MM.1S (cell line): ENCODE data around the gene SLC43A3.

ENCODE experiments used
- CTCF ChIP-seq: fragments of 300-600 bp; sonication (generic); IDR thresholded peaks from 2 replicates; pipeline ENCODE4 v1.5.1; 2016; ENCODE audit warnings: antibody characterized with exemption, low read length, mixed read lengths
- EZH2 ChIP-seq: fragments of 300-600 bp; sonication (generic); optimal IDR thresholded peaks from 2 replicates; pipeline ENCODE3; 2017; ENCODE audit warnings: low read depth, mild to moderate bottlenecking, antibody characterized with exemption, low read length, mixed read lengths
- EZH2phosphoT487 ChIP-seq: fragments of 300-600 bp; sonication (generic); IDR thresholded peaks from 2 replicates; pipeline ENCODE4 v1.6.1; 2018; ENCODE audit warnings: antibody characterized with exemption, low read length

DNA sequence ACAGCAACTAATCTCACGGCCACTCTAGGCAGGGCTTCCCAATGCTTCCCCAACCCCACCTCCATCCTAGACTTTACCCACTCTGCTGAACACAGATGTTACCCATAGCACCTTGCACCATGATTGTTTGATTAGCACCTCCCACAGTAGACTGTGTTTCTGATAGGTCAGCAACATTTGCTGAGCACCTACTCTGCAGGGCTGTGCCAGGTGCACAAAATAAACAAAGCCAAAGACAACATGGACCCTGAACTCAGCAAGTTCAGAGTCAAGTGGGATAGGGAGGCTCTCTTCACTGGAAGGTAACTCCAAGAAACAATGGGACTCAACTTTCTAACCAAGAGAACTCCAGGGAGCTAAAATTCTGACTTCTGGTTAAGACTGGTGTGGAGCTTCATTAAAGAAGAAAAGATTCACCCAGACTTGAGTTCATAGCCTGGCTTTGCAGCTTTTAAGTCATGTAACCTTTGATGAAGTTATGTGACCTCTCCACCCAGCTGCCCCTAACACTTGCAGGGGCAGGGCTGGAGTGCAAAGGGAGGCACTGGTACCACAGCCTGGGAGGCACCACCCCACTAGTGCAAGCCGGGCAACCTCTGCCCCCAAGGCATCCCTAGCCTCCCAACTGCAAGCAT lies 26.7 kb upstream of the SLC43A3 start:
- TF ChIP-seq CTCF (no peak), EZH2 (no peak), EZH2phosphoT487 (no peak)
